AG10803 (cell line): ENCODE results near the gene COX7A2.
A peak's percentile ranks its signal among the peaks of the same experiment; 100 is the strongest.

Experiments
- DNase-seq: peaks from one replicate; pipeline ENCODE4 v3.0.0; 2010; ENCODE audit warnings: low read depth
- H3K4me3 ChIP-seq: 2 replicates; pipeline ENCODE4 v1.5.1; 2011; ENCODE audit warnings: mild to moderate bottlenecking, low read length, control low read depth
- TF ChIP-seq, protein P1 (sequence below): conservative IDR thresholded peaks from 2 replicates; pipeline ENCODE4 v1.5.1; 2011; ENCODE audit warnings: mild to moderate bottlenecking, low read length, control low read depth, inconsistent platforms

COX7A2 gene

DNA sequence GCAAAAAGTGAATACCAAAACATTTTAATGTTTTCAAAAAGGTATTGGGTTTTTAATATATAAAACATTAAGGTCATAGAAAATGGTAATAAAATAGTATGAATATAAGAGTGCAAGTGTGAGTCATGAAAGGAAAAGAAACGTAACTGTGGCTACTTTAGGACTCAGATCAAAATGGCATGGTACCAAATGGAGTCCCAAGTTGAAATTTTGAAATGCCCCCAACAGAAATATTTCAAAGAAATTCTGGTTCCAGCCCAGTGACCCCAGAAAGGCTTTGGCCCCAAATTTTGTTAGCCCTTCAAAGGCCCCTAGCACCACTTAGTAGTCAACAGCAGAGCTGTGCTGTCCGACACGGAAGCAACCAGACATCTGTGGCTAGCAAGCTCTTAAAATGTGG, 43.7 kb downstream of the COX7A2 start:
- no peak for DNase-seq
- H3K4me3 ChIP-seq: peak overlapping the region; percentile 34
- TF ChIP-seq, protein P1, sequence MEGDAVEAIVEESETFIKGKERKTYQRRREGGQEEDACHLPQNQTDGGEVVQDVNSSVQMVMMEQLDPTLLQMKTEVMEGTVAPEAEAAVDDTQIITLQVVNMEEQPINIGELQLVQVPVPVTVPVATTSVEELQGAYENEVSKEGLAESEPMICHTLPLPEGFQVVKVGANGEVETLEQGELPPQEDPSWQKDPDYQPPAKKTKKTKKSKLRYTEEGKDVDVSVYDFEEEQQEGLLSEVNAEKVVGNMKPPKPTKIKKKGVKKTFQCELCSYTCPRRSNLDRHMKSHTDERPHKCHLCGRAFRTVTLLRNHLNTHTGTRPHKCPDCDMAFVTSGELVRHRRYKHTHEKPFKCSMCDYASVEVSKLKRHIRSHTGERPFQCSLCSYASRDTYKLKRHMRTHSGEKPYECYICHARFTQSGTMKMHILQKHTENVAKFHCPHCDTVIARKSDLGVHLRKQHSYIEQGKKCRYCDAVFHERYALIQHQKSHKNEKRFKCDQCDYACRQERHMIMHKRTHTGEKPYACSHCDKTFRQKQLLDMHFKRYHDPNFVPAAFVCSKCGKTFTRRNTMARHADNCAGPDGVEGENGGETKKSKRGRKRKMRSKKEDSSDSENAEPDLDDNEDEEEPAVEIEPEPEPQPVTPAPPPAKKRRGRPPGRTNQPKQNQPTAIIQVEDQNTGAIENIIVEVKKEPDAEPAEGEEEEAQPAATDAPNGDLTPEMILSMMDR: no peak

- TF ChIP-seq, protein P1: no peak
- no peak overlapping the region for H3K4me3 ChIP-seq
- peak; percentile 82 for DNase-seq
Observed at GRCh38 chr6:75196081-75196687, 47.4 kb downstream of the COX7A2 start.

GRCh38 chr6:75188221-75188925, 55.2 kb downstream of the COX7A2 start:
- no peak overlapping the region for H3K4me3 ChIP-seq
- TF ChIP-seq, protein P1: no peak
- no peak for DNase-seq
